Right atrium auricular region (tissue), 2 donors: ENCODE results near the gene SLC27A6. TPM values are rescaled to one million over a fixed set of nuclear protein-coding genes. Genes with fewer than 3 reads are reported as not detected.

Experiments used
- DNase-seq: peaks from one replicate; pipeline ENCODE4 v3.0.0-alpha.2; 2019; ENCODE audit warnings: low spot score
- H3K27ac ChIP-seq, 2 donors: fragments of 200-600 bp; sonication (generic); 1 replicate in 1 of 2; 2 replicates in 1 of 2; pipeline ENCODE4 v1.5.1; 2016 to 2019
- H3K27me3 ChIP-seq, 2 donors: fragments of 200-600 bp; sonication (generic); one replicate each; pipeline versions ENCODE4 v1.5.1 to v1.6.0; 2017 to 2019
- H3K36me3 ChIP-seq: fragments of 200-600 bp; sonication (generic); one replicate; pipeline ENCODE4 v1.5.1; 2016
- H3K4me1 ChIP-seq, 2 donors: fragments of 200-600 bp; sonication (generic); one replicate each; pipeline versions ENCODE4 v1.5.1 to v1.6.0; 2017 to 2019
- H3K4me3 ChIP-seq, 2 donors: fragments of 200-600 bp; sonication (generic); 1 replicate in 1 of 2; 2 replicates in 1 of 2; pipeline ENCODE4 v1.5.1; 2017 to 2019; ENCODE audit warnings: mild to moderate bottlenecking in 1 of 2, moderate library complexity in 1 of 2
- H3K9me3 ChIP-seq, 2 donors: fragments of 200-600 bp; sonication (generic); one replicate each; pipeline ENCODE4 v1.5.1; 2019
- total RNA-seq, 2 donors: library from RNA; depleted of rRNA; stranded (reverse); fragments of >200 nt; gene quantifications; one replicate each; pipeline ENCODE4 v1.1.0, GENCODE V29; 2016
- TF ChIP-seq, protein P1 (sequence below), 2 donors: fragments of 200-600 bp; sonication (generic); IDR thresholded peaks; one replicate each; pipeline ENCODE4 v1.5.1; 2019; ENCODE audit warnings: antibody characterized with exemption in 2 of 2

Gene SLC27A6, protein sequence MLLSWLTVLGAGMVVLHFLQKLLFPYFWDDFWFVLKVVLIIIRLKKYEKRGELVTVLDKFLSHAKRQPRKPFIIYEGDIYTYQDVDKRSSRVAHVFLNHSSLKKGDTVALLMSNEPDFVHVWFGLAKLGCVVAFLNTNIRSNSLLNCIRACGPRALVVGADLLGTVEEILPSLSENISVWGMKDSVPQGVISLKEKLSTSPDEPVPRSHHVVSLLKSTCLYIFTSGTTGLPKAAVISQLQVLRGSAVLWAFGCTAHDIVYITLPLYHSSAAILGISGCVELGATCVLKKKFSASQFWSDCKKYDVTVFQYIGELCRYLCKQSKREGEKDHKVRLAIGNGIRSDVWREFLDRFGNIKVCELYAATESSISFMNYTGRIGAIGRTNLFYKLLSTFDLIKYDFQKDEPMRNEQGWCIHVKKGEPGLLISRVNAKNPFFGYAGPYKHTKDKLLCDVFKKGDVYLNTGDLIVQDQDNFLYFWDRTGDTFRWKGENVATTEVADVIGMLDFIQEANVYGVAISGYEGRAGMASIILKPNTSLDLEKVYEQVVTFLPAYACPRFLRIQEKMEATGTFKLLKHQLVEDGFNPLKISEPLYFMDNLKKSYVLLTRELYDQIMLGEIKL
- 10 to 100 TPM; 15.2 to 50.6 TPM for total RNA-seq

- Histone ChIP-seq H3K4me3 (peak within 1 kb of the TSS; percentile 47 to 55), H3K27me3 (no peaks in the 10 kb centered on the region), H3K36me3 (no peaks in the 10 kb centered on the region), H3K27ac (peak within 1 kb of the TSS; percentile 77 to 89), H3K9me3 (peaks cover 0 to 5% of the 10 kb centered on the region in 2 donors), H3K4me1 (peaks cover 0 to 5% of the 10 kb centered on the region in 2 donors)
- TF ChIP-seq, protein P1, sequence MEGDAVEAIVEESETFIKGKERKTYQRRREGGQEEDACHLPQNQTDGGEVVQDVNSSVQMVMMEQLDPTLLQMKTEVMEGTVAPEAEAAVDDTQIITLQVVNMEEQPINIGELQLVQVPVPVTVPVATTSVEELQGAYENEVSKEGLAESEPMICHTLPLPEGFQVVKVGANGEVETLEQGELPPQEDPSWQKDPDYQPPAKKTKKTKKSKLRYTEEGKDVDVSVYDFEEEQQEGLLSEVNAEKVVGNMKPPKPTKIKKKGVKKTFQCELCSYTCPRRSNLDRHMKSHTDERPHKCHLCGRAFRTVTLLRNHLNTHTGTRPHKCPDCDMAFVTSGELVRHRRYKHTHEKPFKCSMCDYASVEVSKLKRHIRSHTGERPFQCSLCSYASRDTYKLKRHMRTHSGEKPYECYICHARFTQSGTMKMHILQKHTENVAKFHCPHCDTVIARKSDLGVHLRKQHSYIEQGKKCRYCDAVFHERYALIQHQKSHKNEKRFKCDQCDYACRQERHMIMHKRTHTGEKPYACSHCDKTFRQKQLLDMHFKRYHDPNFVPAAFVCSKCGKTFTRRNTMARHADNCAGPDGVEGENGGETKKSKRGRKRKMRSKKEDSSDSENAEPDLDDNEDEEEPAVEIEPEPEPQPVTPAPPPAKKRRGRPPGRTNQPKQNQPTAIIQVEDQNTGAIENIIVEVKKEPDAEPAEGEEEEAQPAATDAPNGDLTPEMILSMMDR (IDR thresholded peaks at IDR 0.05) = no peak
- no peak for DNase-seq
These were observed at the start of gene SLC27A6 for GRCh38 chr5:128965011-128965637. Gene SLC27A6, plus strand, starts transcription at chr5:128965488. Its CDS starts 650 bp downstream, at chr5:128966138.

DNA sequence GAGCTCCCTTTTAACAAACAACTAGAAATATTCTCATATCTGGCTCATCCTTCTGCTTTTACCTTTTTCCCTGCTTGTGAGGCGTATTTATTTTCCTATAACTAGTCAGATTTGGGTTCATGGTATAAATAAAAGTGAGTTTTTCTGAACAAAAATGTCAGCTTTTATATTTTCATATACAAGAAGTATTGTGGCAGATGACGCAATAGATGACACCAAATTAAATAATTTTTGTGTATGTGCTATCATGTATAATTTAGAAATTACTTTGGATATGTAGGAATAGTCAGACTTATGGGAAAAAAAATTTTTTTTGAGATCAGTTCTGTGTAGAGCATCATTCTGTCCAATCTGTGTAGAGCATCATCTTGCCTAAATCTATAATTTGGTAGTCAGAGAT lies 45.7 kb upstream of the SLC27A6 start:
- H3K9me3 ChIP-seq = no peaks in the 10 kb centered on the region
- no peaks in the 10 kb centered on the region for H3K27me3 ChIP-seq
- no peak for DNase-seq
- peaks cover 0 to 6% of the 10 kb centered on the region in 2 donors for H3K4me1 ChIP-seq
- peak overlapping the region in 1 of 2 donors; percentile 76 for H3K27ac ChIP-seq
- TF ChIP-seq, protein P1 (IDR thresholded peaks at IDR 0.05) = no peak
- H3K36me3 ChIP-seq = no peaks in the 10 kb centered on the region
- no peak overlapping the region for H3K4me3 ChIP-seq

- DNase-seq = no peak
- no peaks in the 10 kb centered on the region for H3K27me3 ChIP-seq
- H3K27ac ChIP-seq = peak overlapping the region; percentile 41 to 76
- TF ChIP-seq, protein P1 (IDR thresholded peaks at IDR 0.05) = no peak
- no peak overlapping the region for H3K4me3 ChIP-seq
- H3K4me1 ChIP-seq = peaks cover 0 to 6% of the 10 kb centered on the region in 2 donors
- no peaks in the 10 kb centered on the region for H3K36me3 ChIP-seq
- no peaks in the 10 kb centered on the region for H3K9me3 ChIP-seq
These were observed 44.7 kb upstream of the SLC27A6 start for GRCh38 chr5:128920345-128921215.

- Histone ChIP-seq H3K4me3 (no peak overlapping the region), H3K4me1 (peaks cover 0 to 13% of the 10 kb centered on the region in 2 donors), H3K27me3 (no peaks in the 10 kb centered on the region), H3K27ac (peak overlapping the region in 1 of 2 donors; percentile 83), H3K36me3 (no peaks in the 10 kb centered on the region), H3K9me3 (no peaks in the 10 kb centered on the region)
- TF ChIP-seq, protein P1 (IDR thresholded peaks at IDR 0.05) = no peak
- DNase-seq = no peak
These were observed 41.0 kb upstream of the SLC27A6 start for GRCh38 chr5:128924299-128924698.

DNA sequence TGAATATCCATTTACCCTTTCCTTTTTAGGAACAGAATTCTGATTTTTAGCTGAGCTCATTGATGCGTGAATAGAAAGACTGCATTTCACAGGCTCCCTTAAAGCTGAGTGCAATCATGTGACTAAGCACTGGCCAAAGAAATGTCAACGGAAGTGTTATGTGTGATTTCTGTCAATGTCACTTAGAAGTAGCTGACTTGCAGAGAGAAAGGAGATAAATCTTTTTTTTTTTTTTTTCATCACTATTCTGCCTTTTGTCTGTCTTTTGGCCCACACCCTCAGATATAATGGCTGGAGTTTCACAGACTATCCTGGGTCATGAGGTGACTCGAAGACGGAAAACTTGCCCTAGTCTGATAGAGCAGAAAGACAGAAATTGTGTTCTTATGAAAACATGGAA lies 39.3 kb upstream of the SLC27A6 start:
- Histone ChIP-seq H3K27me3 (no peaks in the 10 kb centered on the region), H3K4me3 (no peak overlapping the region), H3K9me3 (no peaks in the 10 kb centered on the region), H3K36me3 (no peaks in the 10 kb centered on the region), H3K27ac (peak overlapping the region; percentile 56 to 83), H3K4me1 (peaks cover 0 to 7% of the 10 kb centered on the region in 2 donors)
- TF ChIP-seq, protein P1 (IDR thresholded peaks at IDR 0.05) = no peak
- DNase-seq = no peak
